H1 (cell line): ENCODE results near the gene FRMD3. TPM values are rescaled to one million over a fixed set of nuclear protein-coding genes. Genes with fewer than 3 reads are reported as not detected.

Experiments
- CTCF ChIA-PET: fragments of 300-600 bp; sonication (Branson Sonifier 250); formaldehyde crosslinking; loops from one replicate; lab custom pipeline; 2021; ENCODE audit not compliant: partially characterized antibody; lab: Charles Lee
- POLR2A ChIA-PET: fragments of 300-600 bp; sonication (Branson Sonifier 250); formaldehyde crosslinking; loops from one replicate; lab custom pipeline; 2021; ENCODE audit warnings: inconsistent platforms; ENCODE audit not compliant: partially characterized antibody; lab: Charles Lee
- DNase-seq, 2 experiments: peaks; one replicate each; pipeline versions ENCODE4 v3.0.0 to v3.0.0-alpha.2; 2010 to 2022; ENCODE audit warnings: low spot score in 2 of 2, low read depth in 1 of 2, mixed read lengths in 1 of 2
- FAIRE-seq: peaks from 2 replicates; lab custom pipeline; 2011; peaks lifted over from hg19 to GRCh38; lab: Jason Lieb, UNC
- H2AFZ ChIP-seq: 2 replicates; pipeline ENCODE4 v1.8.1; 2012; ENCODE audit warnings: low read length, inconsistent platforms
- H2AK5ac ChIP-seq: 2 replicates; pipeline ENCODE4 v1.6.1; 2013; ENCODE audit warnings: low read depth, low read length
- H2BK120ac ChIP-seq: replicated peaks from 2 replicates; pipeline ENCODE3; 2013; ENCODE audit warnings: low read depth, low read length, inconsistent platforms
- H2BK12ac ChIP-seq: 2 replicates; pipeline ENCODE4 v1.6.1; 2013; ENCODE audit warnings: low read depth, low read length
- H2BK15ac ChIP-seq: 2 replicates; pipeline ENCODE4 v1.6.1; 2013; ENCODE audit warnings: low read length
- H2BK20ac ChIP-seq: 2 replicates; pipeline ENCODE4 v1.6.1; 2013; ENCODE audit warnings: low read length
- H2BK5ac ChIP-seq: 2 replicates; pipeline ENCODE4 v1.6.1; 2013; ENCODE audit warnings: low read depth, low read length
- H3K14ac ChIP-seq: 2 replicates; pipeline ENCODE4 v1.6.1; 2013; ENCODE audit warnings: inconsistent platforms; ENCODE audit not compliant: insufficient read length
- H3K18ac ChIP-seq: 2 replicates; pipeline ENCODE4 v1.6.1; 2013; ENCODE audit warnings: low read length; ENCODE audit errors: extremely low read depth
- H3K23ac ChIP-seq: 2 replicates; pipeline ENCODE4 v1.6.1; 2013; ENCODE audit warnings: inconsistent platforms; ENCODE audit not compliant: insufficient read length
- H3K23me2 ChIP-seq: 2 replicates; pipeline ENCODE4 v1.6.1; 2013; ENCODE audit warnings: low read depth, low read length
- H3K27ac ChIP-seq: 2 replicates; pipeline ENCODE4 v1.6.1; 2011; ENCODE audit warnings: low read depth, low read length, inconsistent platforms
- H3K27me3 ChIP-seq, 4 experiments: replicated peaks in 1 of 4; 1 replicate in 1 of 4; 2 replicates in 3 of 4; pipeline versions ENCODE4 v1.6.1 to v1.8.1; 2011 to 2013; ENCODE audit warnings: low read length in 3 of 4, mild to moderate bottlenecking in 3 of 4, inconsistent platforms in 2 of 4, mixed read lengths in 2 of 4, moderate library complexity in 1 of 4; ENCODE audit not compliant: control insufficient read depth in 3 of 4, insufficient read depth in 3 of 4; ENCODE audit errors: extremely low read depth in 1 of 4
- H3K36me3 ChIP-seq, 4 experiments: 2 replicates each; pipeline versions ENCODE4 v1.6.1 to v1.8.1; 2011 to 2013; ENCODE audit warnings: mild to moderate bottlenecking in 4 of 4, low read length in 3 of 4, moderate library complexity in 2 of 4, control low read depth in 1 of 4, inconsistent platforms in 1 of 4; ENCODE audit not compliant: insufficient read depth in 4 of 4, control insufficient read depth in 2 of 4
- H3K4ac ChIP-seq: replicated peaks from 2 replicates; pipeline ENCODE3; 2013; ENCODE audit warnings: low read length, low read depth, mixed read lengths, inconsistent platforms; ENCODE audit not compliant: insufficient read length
- H3K4me1 ChIP-seq, 4 experiments: replicated peaks in 1 of 4; 1 replicate in 1 of 4; 2 replicates in 3 of 4; pipeline versions ENCODE4 v1.6.1 to v1.8.1; 2011 to 2013; ENCODE audit warnings: low read length in 3 of 4, inconsistent platforms in 2 of 4, mixed read lengths in 1 of 4; ENCODE audit not compliant: insufficient read depth in 4 of 4, control insufficient read depth in 3 of 4
- H3K4me2 ChIP-seq, 2 experiments: 2 replicates each; pipeline versions ENCODE4 v1.6.1 to v1.8.1; 2011 to 2013; ENCODE audit warnings: low read depth in 2 of 2, low read length in 2 of 2, control low read depth in 1 of 2, inconsistent platforms in 1 of 2, mild to moderate bottlenecking in 1 of 2; ENCODE audit not compliant: insufficient read depth in 1 of 2
- H3K4me3 ChIP-seq, 4 experiments: fragments of 200-600, 300-600 bp in 1 of 4; sonication (generic), shearing (Covaris generic), sonication (Bioruptor Twin) in 1 of 4; 2 replicates each; pipeline versions ENCODE4 v1.5.1 to v1.8.1; 2011 to 2016; ENCODE audit warnings: low read length in 4 of 4, low read depth in 3 of 4, control low read depth in 2 of 4, inconsistent platforms in 2 of 4, mild to moderate bottlenecking in 2 of 4, mixed read lengths in 1 of 4, moderate library complexity in 1 of 4; ENCODE audit not compliant: insufficient read depth in 2 of 4; ENCODE audit errors: extremely low read depth in 1 of 4
- H3K56ac ChIP-seq: replicated peaks from 2 replicates; pipeline ENCODE3; 2013; ENCODE audit warnings: low read depth, mild to moderate bottlenecking, mixed read lengths, low read length, inconsistent platforms; ENCODE audit not compliant: insufficient read length
- H3K79me1 ChIP-seq: 2 replicates; pipeline ENCODE4 v1.6.1; 2013; ENCODE audit warnings: low read depth, low read length, control low read depth
- H3K79me2 ChIP-seq, 2 experiments: 2 replicates each; pipeline versions ENCODE4 v1.6.1 to v1.8.1; 2012 to 2013; ENCODE audit warnings: low read length in 2 of 2, mild to moderate bottlenecking in 2 of 2, inconsistent platforms in 1 of 2; ENCODE audit not compliant: insufficient read depth in 2 of 2, control insufficient read depth in 1 of 2
- H3K9ac ChIP-seq, 4 experiments: replicated peaks in 1 of 4; 1 replicate in 1 of 4; 2 replicates in 3 of 4; pipeline versions ENCODE4 v1.6.1 to v1.8.1; 2011 to 2013; ENCODE audit warnings: low read depth in 3 of 4, low read length in 3 of 4, control low read depth in 2 of 4, mild to moderate bottlenecking in 2 of 4, moderate library complexity in 2 of 4, inconsistent platforms in 1 of 4; ENCODE audit errors: extremely low read depth in 1 of 4
- H3K9me3 ChIP-seq, 2 experiments: 2 replicates each; pipeline versions ENCODE4 v1.6.1 to v1.8.1; 2012 to 2013; ENCODE audit warnings: mild to moderate bottlenecking in 2 of 2, moderate library complexity in 2 of 2, control low read depth in 1 of 2, inconsistent platforms in 1 of 2, low read depth in 1 of 2, low read length in 1 of 2, mixed read lengths in 1 of 2; ENCODE audit not compliant: insufficient read depth in 2 of 2
- H4K20me1 ChIP-seq, 2 experiments: replicated peaks in 1 of 2; 2 replicates each; pipeline versions ENCODE3 to v1.8.1; 2011 to 2013; ENCODE audit warnings: inconsistent platforms in 2 of 2, low read length in 2 of 2, mild to moderate bottlenecking in 1 of 2; ENCODE audit not compliant: insufficient read depth in 2 of 2, control insufficient read depth in 1 of 2
- H4K5ac ChIP-seq: 2 replicates; pipeline ENCODE4 v1.6.1; 2013; ENCODE audit warnings: low read length, low read depth, mixed read lengths, inconsistent platforms; ENCODE audit not compliant: insufficient read length
- H4K8ac ChIP-seq: 2 replicates; pipeline ENCODE4 v1.8.0; 2013; ENCODE audit warnings: mild to moderate bottlenecking, moderate library complexity, low read length, inconsistent platforms; ENCODE audit not compliant: insufficient read depth; ENCODE audit errors: extremely low read depth
- H4K91ac ChIP-seq: replicated peaks from 2 replicates; pipeline ENCODE3; 2013; ENCODE audit warnings: low read length, mixed read lengths, inconsistent platforms; ENCODE audit not compliant: insufficient read length
- BACH1 ChIP-seq: IDR thresholded peaks from 2 replicates; pipeline ENCODE4 v1.6.1; 2012; ENCODE audit warnings: low read length, improper control_type of control experiment
- CHD1 ChIP-seq: IDR thresholded peaks from 2 replicates; pipeline ENCODE4 v1.6.1; 2012; ENCODE audit warnings: low read depth, low read length, improper control_type of control experiment
- CHD2 ChIP-seq: IDR thresholded peaks from 2 replicates; pipeline ENCODE4 v1.6.1; 2012; ENCODE audit warnings: low read length, improper control_type of control experiment
- CTCF ChIP-seq, 3 experiments: IDR thresholded peaks; 1 replicate in 2 of 3; 2 replicates in 1 of 3; pipeline versions ENCODE4 v1.5.1 to v1.6.1; 2011; ENCODE audit warnings: low read length in 3 of 3, mild to moderate bottlenecking in 3 of 3, inconsistent platforms in 2 of 3, low read depth in 1 of 3, moderate library complexity in 1 of 3; ENCODE audit not compliant: insufficient read depth in 1 of 3; ENCODE audit errors: control extremely low read depth in 1 of 3
- GTF2F1 ChIP-seq: IDR thresholded peaks from 2 replicates; pipeline ENCODE4 v1.6.1; 2012; ENCODE audit warnings: low read depth, low read length, improper control_type of control experiment, borderline replicate concordance
- PHF8 ChIP-seq: fragments of 200-600 bp; sonication (generic); conservative IDR thresholded peaks from 2 replicates; pipeline ENCODE4 v1.7.1; 2012; ENCODE audit warnings: low read depth, mild to moderate bottlenecking, inconsistent platforms, low read length, moderate library complexity
- RBBP5 ChIP-seq: IDR thresholded peaks from 2 replicates; pipeline ENCODE4 v1.7.1; 2012; ENCODE audit warnings: low read depth, mild to moderate bottlenecking, inconsistent platforms, low read length, moderate library complexity, borderline replicate concordance
- RFX5 ChIP-seq: IDR thresholded peaks from 2 replicates; pipeline ENCODE4 v1.6.1; 2011; ENCODE audit warnings: low read depth, low read length, improper control_type of control experiment, borderline replicate concordance
- RNF2 ChIP-seq: fragments of 200-900, 300-1000 bp; sonication (generic); IDR thresholded peaks from 2 replicates; pipeline ENCODE4 v1.7.1; 2016; ENCODE audit warnings: borderline replicate concordance, low read depth, mild to moderate bottlenecking, antibody characterized with exemption, low read length; ENCODE audit not compliant: poor library complexity, severe bottlenecking; ENCODE audit errors: missing control alignments
- SP1 ChIP-seq: IDR thresholded peaks from 2 replicates; pipeline ENCODE4 v1.6.1; 2011; ENCODE audit warnings: low read depth, low read length
- TEAD4 ChIP-seq: IDR thresholded peaks from 2 replicates; pipeline ENCODE4 v1.6.1; 2012; ENCODE audit warnings: low read depth, low read length, inconsistent platforms, mixed read lengths
- ZNF274 ChIP-seq: IDR thresholded peaks from 2 replicates; pipeline ENCODE4 v1.7.0; 2012; ENCODE audit warnings: low read length, borderline replicate concordance; ENCODE audit errors: extremely low read depth
- WGBS, 2 experiments: shearing (Covaris generic) in 1 of 2; methylation state at CpG; one replicate each; pipeline versions ENCODE4 v1.1.6 to v1.1.7; 2013 to 2015; ENCODE audit warnings: low lambda C conversion rate in 2 of 2, mixed read lengths in 2 of 2, inconsistent platforms in 1 of 2, low coverage in 1 of 2, missing lambda C conversion rate in 1 of 2; ENCODE audit not compliant: insufficient replicate concordance in 2 of 2, insufficient coverage in 1 of 2, insufficient read length in 1 of 2; ENCODE audit errors: extremely low coverage in 1 of 2, missing lambda C conversion rate in 1 of 2; 5-methylcytosine and 5-hydroxymethylcytosine counted together
- polyA plus RNA-seq, 7 experiments: library from polyadenylated mRNA; depleted of rRNA in 3 of 7; stranded (reverse) in 5 of 7; unstranded in 2 of 7; fragments of >200 nt in 5 of 7; fragments of 200-250 nt in 2 of 7; gene quantifications; 1 replicate in 5 of 7; 2 replicates in 1 of 7; 4 replicates in 1 of 7; pipeline versions ENCODE4 v1.2.1 to v1.2.3, GENCODE V29; 2011 to 2013; ENCODE audit warnings: missing spikeins in 2 of 7, mixed read lengths in 2 of 7
- total RNA-seq: library from RNA; stranded (reverse); fragmentation: NEBNext Ultra II Directional; extraction: Animal tissue kit (Norgen Biotek cat#: 25700); gene quantifications from 2 replicates; pipeline ENCODE4 v1.2.1, GENCODE V29; 2021

The FRMD3 gene
- total and polyA plus RNA-seq, 2 of the 8 experiments (the other 6 are each of a cell fraction or from before 2014, with no cell fraction given), result 0.15 to 1.4 TPM

DNA sequence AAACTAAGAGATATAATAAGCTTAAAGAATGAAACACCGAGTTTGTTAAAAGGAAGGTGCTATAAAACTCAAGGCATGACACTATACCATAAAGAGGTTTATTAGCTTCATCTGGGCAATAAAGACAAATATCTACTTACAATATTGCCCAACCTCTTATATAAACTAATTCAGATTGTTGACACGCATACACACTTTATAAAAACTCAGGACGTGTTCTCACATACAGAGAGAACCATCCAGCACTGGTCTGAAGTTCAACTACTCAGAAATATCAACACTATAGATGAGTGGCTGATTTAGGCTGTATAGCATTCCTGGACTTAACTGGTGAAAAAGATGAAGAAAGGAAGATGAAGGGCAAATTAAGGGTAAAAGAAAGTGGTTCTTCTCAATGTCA lies 81.2 kb downstream of the FRMD3 start:
- no peaks in the 10 kb centered on the region for H3K27me3 ChIP-seq
- 94% methylated on average over 3 of the region's 3 CpGs; no CpG with 5 or more reads in 1 of the 2 experiments for WGBS, 2 experiments
- H3K9me3 ChIP-seq, result peaks cover 0 to 4% of the 10 kb centered on the region in 2 experiments; a peak in 1 of 4 replicates
- H2BK20ac ChIP-seq, result no peak overlapping the region
- H3K4me2 ChIP-seq, result no peak overlapping the region
- H3K4me1 ChIP-seq, result no peaks in the 10 kb centered on the region
- H3K27ac ChIP-seq, result no peak overlapping the region
- DNase-seq (no peak), FAIRE-seq (no peak)
- ChIA-PET CTCF (interaction anchor here (0.8 kb wide), 1 partner anchor 123 kb away, joined by 3 read pairs; no protein-coding TSS in a partner anchor), POLR2A (no interaction called here)
- no peak overlapping the region for H4K91ac ChIP-seq
- no peak overlapping the region for H2BK5ac ChIP-seq
- no peaks in the 10 kb centered on the region for H3K79me2 ChIP-seq
- no peak overlapping the region for H2BK15ac ChIP-seq
- H2AFZ ChIP-seq, result no peak overlapping the region
- H3K23ac ChIP-seq, result no peak overlapping the region
- H2AK5ac ChIP-seq, result no peak overlapping the region
- H3K36me3 ChIP-seq, result no peaks in the 10 kb centered on the region
- H3K4me3 ChIP-seq, result no peak overlapping the region
- H2BK12ac ChIP-seq, result no peak overlapping the region
- H3K79me1 ChIP-seq, result no peaks in the 10 kb centered on the region
- H3K14ac ChIP-seq, result no peak overlapping the region
- no peaks in the 10 kb centered on the region for H3K23me2 ChIP-seq
- no peak overlapping the region for H3K56ac ChIP-seq
- no peak overlapping the region for H3K18ac ChIP-seq
- no peaks in the 10 kb centered on the region for H4K20me1 ChIP-seq
- no peak overlapping the region for H3K9ac ChIP-seq
- no peak overlapping the region for H2BK120ac ChIP-seq
- H3K4ac ChIP-seq, result no peak overlapping the region
- no peak overlapping the region for H4K8ac ChIP-seq
- no peak overlapping the region for H4K5ac ChIP-seq
- TF ChIP-seq GTF2F1 (no peak), TEAD4 (no peak), SP1 (no peak), CHD1 (no peak), RBBP5 (no peak), PHF8 (no peak), ZNF274 (no peak), CHD2 (no peak), CTCF (IDR thresholded peaks at IDR 0.05; ENCODE audit: control extremely low read depth in 1 of 3, insufficient read depth in 1 of 3, low read depth in 1 of 3, low read length in 3 of 3) (no peak), RNF2 (no peak), RFX5 (no peak), BACH1 (no peak)
